Measurements from ENCODE around the gene ZNF793. TPM values are rescaled to one million over a fixed set of nuclear protein-coding genes. Genes with fewer than 3 reads are reported as not detected.

ZNF793 gene
- total RNA-seq, 4 donors from 2014 or later: 1.8 to 9.2 (median 6.0) TPM

GRCh38 chr19:37468961-37469777, 37.6 kb upstream of the ZNF793 start, which contains the start of gene ZNF570:
Gene ZNF570, plus strand, starts transcription at chr19:37469356. Its CDS starts 999 bp downstream, at chr19:37470355.
- Histone ChIP-seq H3K27me3 (no peaks in the 10 kb centered on the region), H3K4me3 (peak within 1 kb of the TSS; percentile 68), H3K27ac (peak within 1 kb of the TSS; percentile 90), H3K36me3 (peaks cover 5% of the 10 kb centered on the region), H3K9me3 (peaks cover 8% of the 10 kb centered on the region), H3K4me1 (peaks cover 24% of the 10 kb centered on the region)
- under 1% methylated on average over 16 of the region's 63 CpGs for WGBS
- TF ChIP-seq POLR2A (IDR thresholded peaks at IDR 0.05): peak in 1 of 2 donors; percentile 32
- peak in 2 of 3 donors; percentile 21 to 58 for TF ChIP-seq POLR2AphosphoS5 (IDR thresholded peaks at IDR 0.05)
- TF ChIP-seq EP300 (IDR thresholded peaks at IDR 0.05): no peak
- no peak for TF ChIP-seq CTCF (IDR thresholded peaks at IDR 0.05)
- peak; percentile 92 to 94 for DNase-seq (ENCODE audit: low spot score in 2 of 2)

GRCh38 chr19:37470216-37470615, 36.5 kb upstream of the ZNF793 start:
- WGBS: 65% methylated on average over 4 of the region's 4 CpGs
- Histone ChIP-seq H3K27me3 (no peaks in the 10 kb centered on the region), H3K27ac (no peak overlapping the region), H3K36me3 (peaks cover 15% of the 10 kb centered on the region), H3K9me3 (peaks cover 18% of the 10 kb centered on the region), H3K4me1 (peaks cover 24% of the 10 kb centered on the region), H3K4me3 (peak overlapping the region; percentile 68)
- TF ChIP-seq EP300 (IDR thresholded peaks at IDR 0.05) (no peak), POLR2AphosphoS5 (IDR thresholded peaks at IDR 0.05) (no peak), CTCF (IDR thresholded peaks at IDR 0.05) (no peak), POLR2A (IDR thresholded peaks at IDR 0.05) (no peak)
- no peak for DNase-seq (ENCODE audit: low spot score in 2 of 2)

GRCh38 chr19:37472165-37472564, 34.6 kb upstream of the ZNF793 start:
- Histone ChIP-seq H3K27ac (no peak overlapping the region), H3K9me3 (peaks cover 30% of the 10 kb centered on the region), H3K4me3 (no peak overlapping the region), H3K27me3 (no peaks in the 10 kb centered on the region), H3K4me1 (peaks cover 16% of the 10 kb centered on the region), H3K36me3 (peaks cover 35% of the 10 kb centered on the region)
- TF ChIP-seq POLR2A (IDR thresholded peaks at IDR 0.05) (no peak), POLR2AphosphoS5 (IDR thresholded peaks at IDR 0.05) (no peak), CTCF (IDR thresholded peaks at IDR 0.05) (no peak), EP300 (IDR thresholded peaks at IDR 0.05) (no peak)
- no peak for DNase-seq (ENCODE audit: low spot score in 2 of 2)
- 99% methylated on average over 9 of the region's 9 CpGs for WGBS

- WGBS: 97% methylated on average over 8 of the region's 8 CpGs
These were observed 22.2 kb upstream of the ZNF793 start for GRCh38 chr19:37484406-37485168.

More at GRCh38 chr19:37484406-37485168, 22.2 kb upstream of the ZNF793 start:
- Histone ChIP-seq H3K4me3 (no peak overlapping the region), H3K27ac (no peak overlapping the region), H3K27me3 (no peaks in the 10 kb centered on the region), H3K9me3 (peaks cover 81% of the 10 kb centered on the region), H3K36me3 (peaks cover 58% of the 10 kb centered on the region), H3K4me1 (no peaks in the 10 kb centered on the region)
- TF ChIP-seq POLR2AphosphoS5 (IDR thresholded peaks at IDR 0.05) (no peak), EP300 (IDR thresholded peaks at IDR 0.05) (no peak), POLR2A (IDR thresholded peaks at IDR 0.05) (no peak), CTCF (IDR thresholded peaks at IDR 0.05) (no peak)
- no peak for DNase-seq (ENCODE audit: low spot score in 2 of 2)

Measured in suprapubic skin (tissue), 4 donors.